ENCODE results near the gene AK8.

The AK8 gene

DNA sequence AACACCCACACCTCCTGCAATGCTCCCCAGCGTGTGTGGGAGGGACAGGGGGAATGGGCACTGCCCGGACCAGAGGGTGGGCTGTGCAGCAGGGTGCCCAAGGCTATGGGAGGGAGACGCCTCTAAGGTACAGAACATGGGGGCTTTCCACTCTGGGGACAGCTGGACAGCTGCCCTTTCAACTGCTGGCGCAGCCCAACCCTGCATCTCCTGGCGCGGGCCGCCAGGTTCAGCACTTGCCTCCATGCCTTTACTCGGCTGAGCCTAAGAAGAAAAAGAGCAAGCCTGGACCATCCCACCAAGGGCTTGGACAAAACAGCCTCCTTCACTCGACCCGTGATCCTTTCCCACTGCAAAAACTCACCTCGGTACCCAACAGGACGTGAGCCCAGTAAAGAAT, 15.0 kb downstream of the AK8 start:
- no peak overlapping the region for H4K12ac ChIP-seq (ENCODE audit: low read depth, low read length)
- WGBS (ENCODE audit: extremely low coverage, insufficient coverage, insufficient read length), result no CpG with 5 or more reads among the region's 12 CpGs
- H4K91ac ChIP-seq (ENCODE audit: low read depth, low read length), result no peak overlapping the region
- no peaks in the 10 kb centered on the region for H3K9me3 ChIP-seq (ENCODE audit: insufficient read depth, low read depth, low read length)
- no peaks in the 10 kb centered on the region for H3K79me1 ChIP-seq (ENCODE audit: low read length)
- no peak overlapping the region for H3K18ac ChIP-seq (ENCODE audit: low read length)
- H2AFZ ChIP-seq (ENCODE audit: insufficient read depth, low read length, poor library complexity), result no peak overlapping the region
- no peak overlapping the region for H3K14ac ChIP-seq (ENCODE audit: low read length)
- no peak overlapping the region for H3K4ac ChIP-seq (ENCODE audit: low read depth, low read length)
- H2BK12ac ChIP-seq (ENCODE audit: low read length), result no peak overlapping the region
- H3K23ac ChIP-seq (ENCODE audit: low read length), result no peak overlapping the region
- H3K9ac ChIP-seq (ENCODE audit: low read length), result no peak overlapping the region
- H3K4me1 ChIP-seq (ENCODE audit: control insufficient read depth in 1 of 2, insufficient read depth in 2 of 2, low read length in 2 of 2), result peaks cover 9 to 11% of the 10 kb centered on the region in 2 experiments
- no peak overlapping the region for H3K27ac ChIP-seq (ENCODE audit: low read depth, low read length)
- no peaks in the 10 kb centered on the region for H3K36me3 ChIP-seq (ENCODE audit: control insufficient read depth in 1 of 2, insufficient read depth in 2 of 2, low read length in 2 of 2)
- H2AK5ac ChIP-seq (ENCODE audit: low read length), result no peak overlapping the region
- H4K8ac ChIP-seq (ENCODE audit: low read depth, low read length), result no peak overlapping the region
- no peak for DNase-seq
- peaks cover 2% of the 10 kb centered on the region for H3K79me2 ChIP-seq (ENCODE audit: control insufficient read depth, insufficient read depth, low read length, poor library complexity)
- no peak overlapping the region for H3K4me2 ChIP-seq (ENCODE audit: low read length)
- no peak overlapping the region for H2BK120ac ChIP-seq (ENCODE audit: insufficient read depth, low read length, poor library complexity)
- no peak overlapping the region for H3K4me3 ChIP-seq (ENCODE audit: low read depth, low read length)
- no peak overlapping the region for H2BK5ac ChIP-seq (ENCODE audit: low read depth, low read length, poor library complexity)
- H3K27me3 ChIP-seq (ENCODE audit: insufficient read depth, low read length), result no peaks in the 10 kb centered on the region

DNA sequence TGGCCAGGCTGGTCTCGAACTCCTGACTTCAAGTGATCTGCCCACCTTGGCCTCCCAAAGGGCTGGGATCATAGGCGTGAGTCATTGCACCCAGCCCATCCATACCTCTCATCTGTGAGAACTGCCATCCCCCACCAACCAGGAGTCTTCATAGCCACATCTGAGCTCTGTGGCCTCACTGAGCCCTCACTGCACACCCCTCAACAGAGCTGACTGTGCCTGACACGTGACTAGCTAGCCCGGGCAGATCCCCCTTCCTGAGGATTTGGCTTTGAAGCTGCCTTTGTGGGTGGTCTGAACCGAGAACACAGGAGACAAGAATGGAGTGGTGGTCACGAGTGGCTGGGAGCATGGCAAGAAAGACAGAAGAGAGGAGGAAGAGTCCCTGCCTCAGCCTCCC, 15.6 kb downstream of the AK8 start:
- H3K79me1 ChIP-seq (ENCODE audit: low read length), result no peaks in the 10 kb centered on the region
- no peak overlapping the region for H2BK120ac ChIP-seq (ENCODE audit: insufficient read depth, low read length, poor library complexity)
- no peak overlapping the region for H2BK5ac ChIP-seq (ENCODE audit: low read depth, low read length, poor library complexity)
- no peak overlapping the region for H4K91ac ChIP-seq (ENCODE audit: low read depth, low read length)
- no peak overlapping the region for H2AK5ac ChIP-seq (ENCODE audit: low read length)
- H3K4me1 ChIP-seq (ENCODE audit: control insufficient read depth in 1 of 2, insufficient read depth in 2 of 2, low read length in 2 of 2), result peaks cover 9 to 11% of the 10 kb centered on the region in 2 experiments
- no peak overlapping the region for H3K4me3 ChIP-seq (ENCODE audit: low read depth, low read length)
- no peak overlapping the region for H2BK12ac ChIP-seq (ENCODE audit: low read length)
- H3K18ac ChIP-seq (ENCODE audit: low read length), result no peak overlapping the region
- H3K27me3 ChIP-seq (ENCODE audit: insufficient read depth, low read length), result no peaks in the 10 kb centered on the region
- no CpG with 5 or more reads among the region's 6 CpGs for WGBS (ENCODE audit: extremely low coverage, insufficient coverage, insufficient read length)
- no peak overlapping the region for H3K27ac ChIP-seq (ENCODE audit: low read depth, low read length)
- no peak overlapping the region for H2AFZ ChIP-seq (ENCODE audit: insufficient read depth, low read length, poor library complexity)
- no peaks in the 10 kb centered on the region for H3K36me3 ChIP-seq (ENCODE audit: control insufficient read depth in 1 of 2, insufficient read depth in 2 of 2, low read length in 2 of 2)
- no peak overlapping the region for H3K4me2 ChIP-seq (ENCODE audit: low read length)
- no peak overlapping the region for H3K23ac ChIP-seq (ENCODE audit: low read length)
- no peak for DNase-seq
- H3K9ac ChIP-seq (ENCODE audit: low read length), result no peak overlapping the region
- no peaks in the 10 kb centered on the region for H3K9me3 ChIP-seq (ENCODE audit: insufficient read depth, low read depth, low read length)
- H3K14ac ChIP-seq (ENCODE audit: low read length), result no peak overlapping the region
- no peak overlapping the region for H4K12ac ChIP-seq (ENCODE audit: low read depth, low read length)
- H3K4ac ChIP-seq (ENCODE audit: low read depth, low read length), result no peak overlapping the region
- H3K79me2 ChIP-seq (ENCODE audit: control insufficient read depth, insufficient read depth, low read length, poor library complexity), result peaks cover 2% of the 10 kb centered on the region
- no peak overlapping the region for H4K8ac ChIP-seq (ENCODE audit: low read depth, low read length)

DNA sequence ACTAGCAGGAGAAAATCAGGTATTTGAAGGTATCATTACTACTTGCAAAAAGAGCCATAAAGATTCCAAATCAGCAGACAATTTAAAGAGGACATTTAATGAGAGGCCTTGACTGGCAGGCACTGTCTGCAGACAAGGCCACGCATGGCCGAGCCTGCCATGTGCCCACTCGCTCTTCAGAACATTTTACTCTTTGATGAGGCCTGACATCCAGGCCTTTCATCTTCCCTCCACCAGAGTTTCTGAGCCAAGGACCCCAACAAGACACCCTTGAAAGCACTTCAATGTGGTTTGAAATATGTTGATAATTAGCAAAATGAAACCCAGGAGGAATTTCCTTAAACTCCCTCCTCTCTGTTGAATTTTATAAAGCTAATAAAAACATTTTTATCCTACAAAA, 16.4 kb downstream of the AK8 start:
- no peaks in the 10 kb centered on the region for H3K36me3 ChIP-seq (ENCODE audit: control insufficient read depth in 1 of 2, insufficient read depth in 2 of 2, low read length in 2 of 2)
- no peak overlapping the region for H4K12ac ChIP-seq (ENCODE audit: low read depth, low read length)
- no peaks in the 10 kb centered on the region for H3K9me3 ChIP-seq (ENCODE audit: insufficient read depth, low read depth, low read length)
- no peak overlapping the region for H3K4ac ChIP-seq (ENCODE audit: low read depth, low read length)
- no peaks in the 10 kb centered on the region for H3K27me3 ChIP-seq (ENCODE audit: insufficient read depth, low read length)
- H3K4me1 ChIP-seq (ENCODE audit: control insufficient read depth in 1 of 2, insufficient read depth in 2 of 2, low read length in 2 of 2), result peaks cover 9 to 11% of the 10 kb centered on the region in 2 experiments
- H2BK120ac ChIP-seq (ENCODE audit: insufficient read depth, low read length, poor library complexity), result no peak overlapping the region
- H2AK5ac ChIP-seq (ENCODE audit: low read length), result no peak overlapping the region
- no peak overlapping the region for H3K27ac ChIP-seq (ENCODE audit: low read depth, low read length)
- H4K8ac ChIP-seq (ENCODE audit: low read depth, low read length), result no peak overlapping the region
- peaks cover 2% of the 10 kb centered on the region for H3K79me2 ChIP-seq (ENCODE audit: control insufficient read depth, insufficient read depth, low read length, poor library complexity)
- H3K18ac ChIP-seq (ENCODE audit: low read length), result no peak overlapping the region
- H2AFZ ChIP-seq (ENCODE audit: insufficient read depth, low read length, poor library complexity), result no peak overlapping the region
- no peak overlapping the region for H3K4me2 ChIP-seq (ENCODE audit: low read length)
- H2BK5ac ChIP-seq (ENCODE audit: low read depth, low read length, poor library complexity), result no peak overlapping the region
- no peak overlapping the region for H2BK12ac ChIP-seq (ENCODE audit: low read length)
- no CpG with 5 or more reads among the region's 3 CpGs for WGBS (ENCODE audit: extremely low coverage, insufficient coverage, insufficient read length)
- no peak overlapping the region for H4K91ac ChIP-seq (ENCODE audit: low read depth, low read length)
- no peak overlapping the region for H3K23ac ChIP-seq (ENCODE audit: low read length)
- no peak overlapping the region for H3K14ac ChIP-seq (ENCODE audit: low read length)
- no peaks in the 10 kb centered on the region for H3K79me1 ChIP-seq (ENCODE audit: low read length)
- DNase-seq, result no peak
- no peak overlapping the region for H3K9ac ChIP-seq (ENCODE audit: low read length)
- H3K4me3 ChIP-seq (ENCODE audit: low read depth, low read length), result no peak overlapping the region

DNA sequence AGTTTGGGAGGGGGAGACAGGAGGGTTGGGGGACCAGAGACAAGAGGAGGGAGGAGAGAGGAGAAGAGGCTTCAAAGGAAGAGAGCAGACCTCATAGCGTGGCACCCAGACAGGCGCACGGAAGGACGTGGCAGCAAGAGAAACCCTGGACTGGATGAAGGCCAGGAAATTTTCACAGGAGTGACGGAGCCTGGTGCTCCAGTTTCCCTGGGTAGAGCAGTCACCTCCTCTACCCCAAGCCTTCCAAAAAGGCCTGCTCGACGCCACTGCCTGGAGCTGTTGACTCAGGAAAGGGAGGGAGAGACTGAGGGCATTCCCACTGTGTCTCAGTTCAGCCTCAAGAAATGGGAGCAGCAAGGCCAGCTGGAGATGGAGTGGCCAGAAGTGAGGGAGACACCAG, 19.3 kb downstream of the AK8 start:
- Histone ChIP-seq H2BK5ac (ENCODE audit: low read depth, low read length, poor library complexity) (no peak overlapping the region), H4K12ac (ENCODE audit: low read depth, low read length) (no peak overlapping the region)

More for the DNA sequence above, 19.3 kb downstream of the AK8 start:
- no peaks in the 10 kb centered on the region for H3K9me3 ChIP-seq (ENCODE audit: insufficient read depth, low read depth, low read length)
- H3K4me2 ChIP-seq (ENCODE audit: low read length), result no peak overlapping the region
- no peak overlapping the region for H4K8ac ChIP-seq (ENCODE audit: low read depth, low read length)
- H3K9ac ChIP-seq (ENCODE audit: low read length), result no peak overlapping the region
- no peak overlapping the region for H2BK120ac ChIP-seq (ENCODE audit: insufficient read depth, low read length, poor library complexity)
- no peak overlapping the region for H3K27ac ChIP-seq (ENCODE audit: low read depth, low read length)
- H2BK12ac ChIP-seq (ENCODE audit: low read length), result no peak overlapping the region
- H3K14ac ChIP-seq (ENCODE audit: low read length), result no peak overlapping the region
- H2AK5ac ChIP-seq (ENCODE audit: low read length), result no peak overlapping the region
- H2AFZ ChIP-seq (ENCODE audit: insufficient read depth, low read length, poor library complexity), result no peak overlapping the region
- no peak for DNase-seq
- H3K4me3 ChIP-seq (ENCODE audit: low read depth, low read length), result no peak overlapping the region
- no peaks in the 10 kb centered on the region for H3K79me1 ChIP-seq (ENCODE audit: low read length)
- no peak overlapping the region for H4K91ac ChIP-seq (ENCODE audit: low read depth, low read length)
- H3K79me2 ChIP-seq (ENCODE audit: control insufficient read depth, insufficient read depth, low read length, poor library complexity), result no peaks in the 10 kb centered on the region
- H3K36me3 ChIP-seq (ENCODE audit: control insufficient read depth in 1 of 2, insufficient read depth in 2 of 2, low read length in 2 of 2), result no peaks in the 10 kb centered on the region
- no peak overlapping the region for H3K18ac ChIP-seq (ENCODE audit: low read length)
- H3K4me1 ChIP-seq (ENCODE audit: control insufficient read depth in 1 of 2, insufficient read depth in 2 of 2, low read length in 2 of 2), result no peaks in the 10 kb centered on the region
- no peak overlapping the region for H3K23ac ChIP-seq (ENCODE audit: low read length)
- H3K4ac ChIP-seq (ENCODE audit: low read depth, low read length), result no peak overlapping the region
- WGBS (ENCODE audit: extremely low coverage, insufficient coverage, insufficient read length), result no CpG with 5 or more reads among the region's 7 CpGs
- H3K27me3 ChIP-seq (ENCODE audit: insufficient read depth, low read length), result no peaks in the 10 kb centered on the region
